Vagina (tissue), 2 donors: ENCODE results near the gene GPR158.

ENCODE experiments used
- CTCF ChIP-seq, 3 experiments: fragments of 450-650 bp in 2 of 3; fragments of 200-600 bp in 1 of 3; sonication (generic) in 1 of 3; IDR thresholded peaks; one replicate each; pipeline ENCODE4 v1.5.1; 2017 to 2019; ENCODE audit warnings: antibody characterized with exemption in 3 of 3, mild to moderate bottlenecking in 2 of 3, moderate library complexity in 2 of 3
- POLR2A ChIP-seq, 2 donors: fragments of 450-650 bp; IDR thresholded peaks; one replicate each; pipeline ENCODE4 v1.6.1; 2017; ENCODE audit warnings: antibody characterized with exemption in 2 of 2, mild to moderate bottlenecking in 2 of 2, moderate library complexity in 2 of 2
- POLR2AphosphoS5 ChIP-seq, 2 donors: sonication (generic); formaldehyde crosslinking; IDR thresholded peaks; one replicate each; pipeline ENCODE4 v1.9.0; 2017; ENCODE audit warnings: antibody characterized with exemption in 2 of 2, mild to moderate bottlenecking in 2 of 2, low read depth in 1 of 2; ENCODE audit not compliant: insufficient read depth in 1 of 2

GRCh38 chr10:25615926-25616325 is 441.1 kb downstream of the GPR158 start:
- no peak for TF ChIP-seq CTCF (IDR thresholded peaks at IDR 0.05)
- no peak for TF ChIP-seq POLR2A (IDR thresholded peaks at IDR 0.05)
- no peak for TF ChIP-seq POLR2AphosphoS5 (IDR thresholded peaks at IDR 0.05; ENCODE audit: insufficient read depth in 1 of 2, low read depth in 1 of 2)
